BJ (cell line): ENCODE results near the gene NUDCD3. TPM values are rescaled to one million over a fixed set of nuclear protein-coding genes. Genes with fewer than 3 reads are reported as not detected.

Experiments used
- CTCF ChIA-PET: fragments of 350-600 bp; formaldehyde crosslinking; extraction: SDS; loops from one replicate; lab custom pipeline; 2021; ENCODE audit warnings: antibody characterized with exemption, inconsistent platforms; lab: Yijun Ruan, JAX
- POLR2A ChIA-PET: fragments of 300-600 bp; sonication (Branson Sonifier 250); formaldehyde crosslinking; extraction: SDS; loops from one replicate; lab custom pipeline; 2021; ENCODE audit warnings: antibody characterized with exemption; lab: Charles Lee
- DNase-seq: peaks from one replicate; pipeline ENCODE4 v3.0.0-alpha.2; 2011; ENCODE audit warnings: low read depth
- H3K27me3 ChIP-seq: 2 replicates; pipeline ENCODE4 v1.6.0; 2011; ENCODE audit warnings: low read length; ENCODE audit not compliant: control insufficient read depth, insufficient read depth
- H3K36me3 ChIP-seq: 2 replicates; pipeline ENCODE4 v1.5.1; 2011; ENCODE audit warnings: low read length; ENCODE audit not compliant: control insufficient read depth, insufficient read depth
- H3K4me3 ChIP-seq: 2 replicates; pipeline ENCODE4 v1.5.1; 2011; ENCODE audit warnings: low read depth, mild to moderate bottlenecking, control low read depth, low read length
- polyA plus RNA-seq: library from polyadenylated mRNA; depleted of rRNA; stranded (reverse); fragments of >200 nt; gene quantifications from 2 replicates; pipeline ENCODE4 v1.2.3, GENCODE V29; 2011
- TF ChIP-seq, protein P1 (sequence below): IDR thresholded peaks from 2 replicates; pipeline ENCODE4 v1.5.1; 2011; ENCODE audit warnings: low read depth, mild to moderate bottlenecking, control low read depth, inconsistent platforms, low read length, moderate library complexity; ENCODE audit not compliant: insufficient read depth

Gene NUDCD3
- polyA plus RNA-seq, 1 experiment: 82.8 TPM

DNA sequence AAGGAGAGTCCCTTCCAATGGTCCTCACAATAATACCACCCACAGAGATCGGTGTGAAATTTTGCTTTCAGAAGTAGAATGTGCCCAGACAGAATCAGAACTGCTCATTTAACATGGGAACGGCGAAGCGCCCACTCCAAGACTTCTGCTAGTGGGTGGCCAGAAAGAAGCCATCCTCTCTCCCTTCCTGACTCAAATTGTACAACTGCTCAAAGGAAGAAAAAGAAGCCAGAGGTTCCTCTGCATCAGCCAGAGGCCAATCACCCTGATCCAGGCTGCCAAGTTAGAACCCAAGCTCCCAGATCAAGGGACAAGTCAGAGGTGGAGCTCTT, 23.3 kb downstream of the NUDCD3 start:
- ChIA-PET POLR2A (no interaction called here), CTCF (interaction anchor here (2.6 to 4.2 kb wide), 2 partner anchors 119 to 226 kb away, joined by 6 to 10 read pairs; no protein-coding TSS in a partner anchor)
- no peak for DNase-seq
- no peaks in the 10 kb centered on the region for H3K27me3 ChIP-seq
- H3K4me3 ChIP-seq: no peak overlapping the region
- no peaks in the 10 kb centered on the region for H3K36me3 ChIP-seq
- TF ChIP-seq, protein P1, sequence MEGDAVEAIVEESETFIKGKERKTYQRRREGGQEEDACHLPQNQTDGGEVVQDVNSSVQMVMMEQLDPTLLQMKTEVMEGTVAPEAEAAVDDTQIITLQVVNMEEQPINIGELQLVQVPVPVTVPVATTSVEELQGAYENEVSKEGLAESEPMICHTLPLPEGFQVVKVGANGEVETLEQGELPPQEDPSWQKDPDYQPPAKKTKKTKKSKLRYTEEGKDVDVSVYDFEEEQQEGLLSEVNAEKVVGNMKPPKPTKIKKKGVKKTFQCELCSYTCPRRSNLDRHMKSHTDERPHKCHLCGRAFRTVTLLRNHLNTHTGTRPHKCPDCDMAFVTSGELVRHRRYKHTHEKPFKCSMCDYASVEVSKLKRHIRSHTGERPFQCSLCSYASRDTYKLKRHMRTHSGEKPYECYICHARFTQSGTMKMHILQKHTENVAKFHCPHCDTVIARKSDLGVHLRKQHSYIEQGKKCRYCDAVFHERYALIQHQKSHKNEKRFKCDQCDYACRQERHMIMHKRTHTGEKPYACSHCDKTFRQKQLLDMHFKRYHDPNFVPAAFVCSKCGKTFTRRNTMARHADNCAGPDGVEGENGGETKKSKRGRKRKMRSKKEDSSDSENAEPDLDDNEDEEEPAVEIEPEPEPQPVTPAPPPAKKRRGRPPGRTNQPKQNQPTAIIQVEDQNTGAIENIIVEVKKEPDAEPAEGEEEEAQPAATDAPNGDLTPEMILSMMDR: no peak

DNA sequence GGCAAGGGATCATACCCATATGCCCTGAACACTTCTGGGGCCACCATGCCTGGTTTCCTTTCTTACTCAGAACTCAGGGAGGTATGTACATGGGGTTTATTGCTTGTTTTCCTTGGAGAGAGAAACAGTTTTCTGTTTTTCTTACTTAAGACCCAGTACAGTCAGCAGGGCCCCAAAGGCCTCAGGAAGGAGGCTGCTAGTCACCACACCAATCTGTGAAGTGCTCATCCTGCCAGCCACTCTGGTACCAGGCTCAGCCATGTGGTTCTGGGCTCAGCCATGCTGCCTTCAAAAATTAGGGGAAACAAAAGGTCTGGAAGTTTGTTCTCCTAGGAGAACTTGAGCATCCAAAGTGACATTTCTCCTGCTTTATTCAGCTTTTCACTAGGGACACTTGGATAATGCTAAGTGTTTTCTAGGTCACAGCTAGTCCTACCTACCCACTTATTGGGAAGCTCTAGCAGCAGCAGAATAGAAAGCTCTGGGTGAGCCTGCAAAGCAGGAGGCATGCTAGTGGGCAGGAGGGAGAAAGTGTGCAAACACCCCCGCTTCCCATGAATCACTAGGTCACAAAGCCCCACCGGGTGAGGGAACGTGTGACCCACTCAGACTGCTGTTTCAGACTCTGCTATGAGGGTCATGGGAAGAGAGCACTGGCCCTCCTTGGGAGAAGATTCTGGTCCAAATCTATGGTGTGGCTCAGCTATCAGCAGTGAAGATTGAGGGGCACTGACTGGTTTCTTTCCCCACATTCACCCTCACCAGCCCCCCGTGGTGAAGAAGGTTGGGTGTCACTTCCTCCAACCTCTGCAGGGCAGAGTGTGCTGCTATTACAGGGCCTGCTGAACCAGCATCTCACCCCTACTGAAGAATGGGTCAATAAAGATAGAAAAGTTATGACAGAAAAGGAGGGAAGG, 23.9 kb downstream of the NUDCD3 start:
- H3K27me3 ChIP-seq: no peaks in the 10 kb centered on the region
- CTCF ChIA-PET: interaction anchor here (2.6 to 4.2 kb wide), 2 partner anchors 118 to 225 kb away, joined by 6 to 10 read pairs; no protein-coding TSS in a partner anchor
- POLR2A ChIA-PET: no interaction called here
- H3K36me3 ChIP-seq: no peaks in the 10 kb centered on the region
- TF ChIP-seq, protein P1: no peak
- no peak for DNase-seq
- H3K4me3 ChIP-seq: no peak overlapping the region

DNA sequence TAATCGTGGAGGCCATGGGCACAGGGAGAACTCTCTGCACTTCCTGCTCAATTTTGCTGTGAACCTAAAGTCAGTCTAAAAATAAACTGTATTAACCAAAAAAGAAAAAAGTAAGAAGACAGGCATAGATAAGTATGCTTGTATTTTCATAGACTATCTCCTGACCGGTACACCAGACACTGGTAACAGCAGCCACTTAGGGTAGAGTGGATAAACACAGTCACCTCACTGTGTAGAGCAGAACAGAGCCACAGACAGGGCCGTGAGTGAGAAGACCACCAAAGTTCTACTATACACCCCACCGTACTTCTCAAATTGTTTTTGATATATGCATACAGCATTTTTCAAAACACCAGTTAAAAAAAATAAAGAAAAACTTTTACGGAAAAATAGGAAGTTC, 25.0 kb downstream of the NUDCD3 start:
- no peak overlapping the region for H3K4me3 ChIP-seq
- TF ChIP-seq, protein P1: no peak
- ChIA-PET CTCF (interaction anchor here (0.6 to 4.2 kb wide), 3 partner anchors 31 to 224 kb away, joined by 3 to 10 read pairs (median 6); no protein-coding TSS in a partner anchor), POLR2A (no interaction called here)
- DNase-seq: no peak
- H3K27me3 ChIP-seq: no peaks in the 10 kb centered on the region
- no peaks in the 10 kb centered on the region for H3K36me3 ChIP-seq

DNA sequence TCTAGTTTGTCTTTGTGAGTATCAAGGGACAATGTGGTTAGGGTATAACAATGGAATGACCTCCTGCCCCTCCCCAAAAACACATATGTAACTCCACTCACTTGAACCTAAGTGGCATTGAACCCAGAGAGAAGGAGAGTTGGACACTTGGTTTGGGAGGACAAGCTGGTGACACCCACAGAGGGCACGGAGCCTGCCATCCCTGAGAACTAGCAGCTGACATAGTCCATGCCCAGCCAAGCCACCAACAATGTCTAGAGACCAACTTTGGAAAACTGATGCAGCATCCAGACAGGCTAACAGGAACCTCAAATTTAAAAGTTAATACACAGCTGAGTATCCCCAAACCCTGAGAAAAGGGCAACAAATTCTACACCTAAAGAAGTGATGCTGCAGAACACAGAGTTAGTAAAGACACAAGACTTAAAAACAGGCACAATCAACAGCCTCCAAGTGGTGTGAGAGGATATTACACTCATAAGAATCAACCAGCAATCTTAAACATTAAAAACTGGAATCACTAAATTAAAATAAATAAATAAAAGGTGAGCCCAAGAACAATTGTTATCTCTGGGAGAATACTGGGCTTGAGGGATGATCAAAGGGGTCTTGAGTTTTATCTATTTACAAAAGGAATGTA, 27.2 kb downstream of the NUDCD3 start:
- no peak for DNase-seq
- ChIA-PET POLR2A (no interaction called here), CTCF (interaction anchor here (0.7 to 3.8 kb wide), 10 partner anchors 9 to 222 kb away, joined by 3 to 16 read pairs (median 4); no protein-coding TSS in a partner anchor)
- Histone ChIP-seq H3K36me3 (no peaks in the 10 kb centered on the region), H3K4me3 (no peak overlapping the region), H3K27me3 (no peaks in the 10 kb centered on the region)
- TF ChIP-seq, protein P1: peak; percentile 19; the same call in 1 of the 2 replicates

DNA sequence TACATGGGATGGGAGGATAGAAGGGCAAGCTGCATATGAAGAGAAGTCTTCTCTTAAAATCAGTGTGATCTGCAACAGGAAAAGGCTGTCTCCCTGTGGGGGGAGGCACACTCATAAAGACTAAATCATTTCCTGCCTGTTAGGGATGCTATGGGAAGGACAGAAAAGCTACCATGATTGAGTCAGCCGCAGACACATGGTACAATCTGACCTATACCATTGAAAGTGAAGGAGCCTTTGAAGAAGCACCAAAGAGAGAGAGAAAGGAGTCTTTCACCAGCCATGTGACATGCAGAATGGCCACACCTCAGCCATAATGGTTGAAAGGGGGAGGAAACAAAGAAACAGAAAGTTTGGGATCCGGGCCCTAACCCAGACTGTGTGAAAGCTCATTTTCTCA, 29.1 kb downstream of the NUDCD3 start:
- Histone ChIP-seq H3K36me3 (no peaks in the 10 kb centered on the region), H3K27me3 (no peaks in the 10 kb centered on the region), H3K4me3 (no peak overlapping the region)
- TF ChIP-seq, protein P1: no peak
- peak; percentile 30 for DNase-seq
- CTCF ChIA-PET: interaction anchor here (0.8 to 3.8 kb wide), 3 partner anchors 8 to 220 kb away, joined by 3 to 16 read pairs (median 5); no protein-coding TSS in a partner anchor
- POLR2A ChIA-PET: no interaction called here
